Cardiac muscle cell (in vitro differentiated cells and primary cell): Measurements from ENCODE around the gene LGI4. TPM values are rescaled to one million over a fixed set of nuclear protein-coding genes. Genes with fewer than 3 reads are reported as not detected.

Source experiments
- DNase-seq, 2 donors: peaks; one replicate each; pipeline versions ENCODE4 v3.0.0 to v3.0.0-alpha.2; 2010 to 2017; ENCODE audit warnings: low read depth in 1 of 2, low spot score in 1 of 2
- H3K27ac ChIP-seq: fragments of 200-600 bp; sonication (generic); 2 replicates; pipeline ENCODE4 v1.5.1; 2016
- H3K27me3 ChIP-seq: fragments of 200-600 bp; sonication (generic); 2 replicates; pipeline ENCODE4 v1.6.0; 2016; ENCODE audit warnings: control low read depth
- H3K36me3 ChIP-seq: fragments of 200-600 bp; sonication (generic); 2 replicates; pipeline ENCODE4 v1.5.1; 2016; ENCODE audit warnings: control low read depth
- H3K4me1 ChIP-seq: fragments of 200-600 bp; sonication (generic); 2 replicates; pipeline ENCODE4 v1.8.1; 2017; ENCODE audit warnings: low read depth, mild to moderate bottlenecking, mixed run types
- H3K4me3 ChIP-seq: fragments of 200-600 bp; sonication (generic); 2 replicates; pipeline ENCODE4 v1.5.1; 2016; ENCODE audit warnings: mild to moderate bottlenecking
- H3K9me3 ChIP-seq: fragments of 200-600 bp; sonication (generic); 2 replicates; pipeline ENCODE4 v1.5.1; 2017; ENCODE audit warnings: low read depth, mild to moderate bottlenecking, control low read depth
- CTCF ChIP-seq: IDR thresholded peaks from 2 replicates; pipeline ENCODE4 v1.5.1; 2012; ENCODE audit warnings: low read depth, mild to moderate bottlenecking, low read length
- polyA plus RNA-seq: library from polyadenylated mRNA; unstranded; fragments of >200 nt; fragmentation: Nextera tagmentation; extraction: Ambion mirVana; gene quantifications from 2 replicates; pipeline ENCODE4 v1.2.1, GENCODE V29; 2016
- total RNA-seq: library from RNA; depleted of rRNA; stranded (reverse); fragments of >200 nt; gene quantifications from 2 replicates; pipeline ENCODE4 v1.2.3, GENCODE V29; 2016

Gene LGI4
- total and polyA plus RNA-seq, 2 experiments from 2014 or later, result 26.7 to 45.5 TPM

GRCh38 chr19:35140207-35140961 lies 5.5 kb upstream of the LGI4 start:
- H3K36me3 ChIP-seq, result no peaks in the 10 kb centered on the region
- peak overlapping the region; percentile 25 for H3K4me3 ChIP-seq
- H3K27me3 ChIP-seq, result peaks cover 40% of the 10 kb centered on the region
- no peaks in the 10 kb centered on the region for H3K9me3 ChIP-seq
- no peak for DNase-seq
- H3K27ac ChIP-seq, result peak overlapping the region; percentile 97
- no peak for TF ChIP-seq CTCF
- H3K4me1 ChIP-seq, result peaks cover 36% of the 10 kb centered on the region

- DNase-seq, result peak; percentile 58 to 61
- Histone ChIP-seq H3K27me3 (peaks cover 20% of the 10 kb centered on the region), H3K36me3 (no peaks in the 10 kb centered on the region), H3K27ac (peak within 1 kb of the TSS; percentile 97), H3K9me3 (no peaks in the 10 kb centered on the region), H3K4me1 (peaks cover 52% of the 10 kb centered on the region), H3K4me3 (peak within 1 kb of the TSS; percentile 25)
- no peak for TF ChIP-seq CTCF
Observed at GRCh38 chr19:35138305-35138892, 3.5 kb upstream of the LGI4 start, which contains the start of gene FXYD1. Gene FXYD1 (plus strand): TSS chr19:35138824. CDS start chr19:35140080, 1,256 bp downstream.

GRCh38 chr19:35136977-35137702 lies 2.3 kb upstream of the LGI4 start:
- H3K9me3 ChIP-seq, result no peaks in the 10 kb centered on the region
- peaks cover 8% of the 10 kb centered on the region for H3K27me3 ChIP-seq
- no peak for TF ChIP-seq CTCF
- H3K4me1 ChIP-seq, result peaks cover 52% of the 10 kb centered on the region
- no peak overlapping the region for H3K27ac ChIP-seq
- no peak overlapping the region for H3K4me3 ChIP-seq
- no peak for DNase-seq
- no peaks in the 10 kb centered on the region for H3K36me3 ChIP-seq

- Histone ChIP-seq H3K27ac (peak overlapping the region; percentile 1), H3K9me3 (no peaks in the 10 kb centered on the region), H3K4me1 (peaks cover 49% of the 10 kb centered on the region), H3K4me3 (no peak overlapping the region), H3K36me3 (no peaks in the 10 kb centered on the region), H3K27me3 (no peaks in the 10 kb centered on the region)
- no peak for DNase-seq
- TF ChIP-seq CTCF, result no peak
Observed at GRCh38 chr19:35136231-35136630, 1.4 kb upstream of the LGI4 start.

- TF ChIP-seq CTCF, result peak; percentile 86
- H3K36me3 ChIP-seq, result no peaks in the 10 kb centered on the region
- H3K27me3 ChIP-seq, result no peaks in the 10 kb centered on the region
- no peaks in the 10 kb centered on the region for H3K9me3 ChIP-seq
- H3K4me3 ChIP-seq, result peak overlapping the region; percentile 16
- DNase-seq, result peak; percentile 76 to 92
- peak overlapping the region; percentile 85 for H3K27ac ChIP-seq
- H3K4me1 ChIP-seq, result peaks cover 44% of the 10 kb centered on the region
Observed at GRCh38 chr19:35135389-35135909, 590 bp upstream of the LGI4 start.
